Cardiac fibroblast (primary cell): ENCODE data around the gene FADS2.

Experiments
- DNase-seq, 2 donors: peaks; one replicate each; pipeline versions ENCODE4 v3.0.0 to v3.0.0-alpha.2; 2010; ENCODE audit warnings: low read depth in 2 of 2
- H3K4me3 ChIP-seq, 2 donors: replicated peaks in 1 of 2; 1 replicate in 1 of 2; 2 replicates in 1 of 2; pipeline ENCODE4 v1.5.1; 2011; ENCODE audit warnings: low read depth in 2 of 2, low read length in 2 of 2, mild to moderate bottlenecking in 2 of 2, moderate library complexity in 1 of 2
- TF ChIP-seq, protein P1 (sequence below): IDR thresholded peaks from one replicate; pipeline ENCODE4 v1.5.1; 2011; ENCODE audit warnings: low read depth, mild to moderate bottlenecking, low read length, inconsistent platforms

The FADS2 gene

DNA sequence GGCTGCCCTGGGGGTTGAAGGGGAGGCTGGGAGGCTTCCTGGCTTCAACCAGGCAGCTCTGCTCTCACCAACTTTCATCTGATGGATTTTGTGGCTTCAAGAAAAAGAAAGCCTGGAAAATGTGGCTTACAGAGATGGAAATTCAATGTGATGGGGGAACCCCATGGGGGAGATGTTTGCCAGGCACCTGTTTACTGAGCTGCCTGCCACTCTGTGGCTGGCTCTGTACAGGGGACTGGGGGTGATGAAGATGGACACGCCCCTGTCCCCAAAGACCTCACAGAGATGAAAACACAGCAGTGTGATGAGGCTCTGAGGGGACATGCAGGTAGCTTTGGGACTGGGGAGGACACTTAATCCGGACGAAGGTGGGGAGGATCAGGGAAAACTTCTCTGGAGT lies 45.8 kb upstream of the FADS2 start:
- DNase-seq, result no peak
- no peak overlapping the region for H3K4me3 ChIP-seq
- TF ChIP-seq, protein P1, sequence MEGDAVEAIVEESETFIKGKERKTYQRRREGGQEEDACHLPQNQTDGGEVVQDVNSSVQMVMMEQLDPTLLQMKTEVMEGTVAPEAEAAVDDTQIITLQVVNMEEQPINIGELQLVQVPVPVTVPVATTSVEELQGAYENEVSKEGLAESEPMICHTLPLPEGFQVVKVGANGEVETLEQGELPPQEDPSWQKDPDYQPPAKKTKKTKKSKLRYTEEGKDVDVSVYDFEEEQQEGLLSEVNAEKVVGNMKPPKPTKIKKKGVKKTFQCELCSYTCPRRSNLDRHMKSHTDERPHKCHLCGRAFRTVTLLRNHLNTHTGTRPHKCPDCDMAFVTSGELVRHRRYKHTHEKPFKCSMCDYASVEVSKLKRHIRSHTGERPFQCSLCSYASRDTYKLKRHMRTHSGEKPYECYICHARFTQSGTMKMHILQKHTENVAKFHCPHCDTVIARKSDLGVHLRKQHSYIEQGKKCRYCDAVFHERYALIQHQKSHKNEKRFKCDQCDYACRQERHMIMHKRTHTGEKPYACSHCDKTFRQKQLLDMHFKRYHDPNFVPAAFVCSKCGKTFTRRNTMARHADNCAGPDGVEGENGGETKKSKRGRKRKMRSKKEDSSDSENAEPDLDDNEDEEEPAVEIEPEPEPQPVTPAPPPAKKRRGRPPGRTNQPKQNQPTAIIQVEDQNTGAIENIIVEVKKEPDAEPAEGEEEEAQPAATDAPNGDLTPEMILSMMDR, result no peak

DNA sequence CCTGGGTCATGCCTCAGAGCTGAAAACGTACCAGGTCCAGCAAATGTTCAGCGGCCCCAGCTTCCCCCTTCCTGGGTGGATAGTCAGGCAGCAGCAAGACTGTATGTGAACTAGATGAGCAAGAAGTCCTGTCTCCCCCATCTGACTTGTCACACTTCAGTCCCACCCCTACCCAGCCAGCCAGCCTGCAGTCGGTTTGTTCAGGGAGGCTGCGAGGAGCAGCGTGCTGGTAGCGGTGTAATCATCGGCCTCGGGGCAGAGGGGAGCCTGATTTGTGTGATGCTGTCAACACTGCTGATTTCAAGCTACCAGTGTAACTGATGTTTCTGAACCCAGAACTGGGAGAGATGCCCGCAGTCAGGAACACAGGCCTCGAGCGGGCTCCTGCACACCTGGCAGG lies 45.3 kb upstream of the FADS2 start:
- TF ChIP-seq, protein P1, result no peak
- no peak overlapping the region for H3K4me3 ChIP-seq
- no peak for DNase-seq

DNA sequence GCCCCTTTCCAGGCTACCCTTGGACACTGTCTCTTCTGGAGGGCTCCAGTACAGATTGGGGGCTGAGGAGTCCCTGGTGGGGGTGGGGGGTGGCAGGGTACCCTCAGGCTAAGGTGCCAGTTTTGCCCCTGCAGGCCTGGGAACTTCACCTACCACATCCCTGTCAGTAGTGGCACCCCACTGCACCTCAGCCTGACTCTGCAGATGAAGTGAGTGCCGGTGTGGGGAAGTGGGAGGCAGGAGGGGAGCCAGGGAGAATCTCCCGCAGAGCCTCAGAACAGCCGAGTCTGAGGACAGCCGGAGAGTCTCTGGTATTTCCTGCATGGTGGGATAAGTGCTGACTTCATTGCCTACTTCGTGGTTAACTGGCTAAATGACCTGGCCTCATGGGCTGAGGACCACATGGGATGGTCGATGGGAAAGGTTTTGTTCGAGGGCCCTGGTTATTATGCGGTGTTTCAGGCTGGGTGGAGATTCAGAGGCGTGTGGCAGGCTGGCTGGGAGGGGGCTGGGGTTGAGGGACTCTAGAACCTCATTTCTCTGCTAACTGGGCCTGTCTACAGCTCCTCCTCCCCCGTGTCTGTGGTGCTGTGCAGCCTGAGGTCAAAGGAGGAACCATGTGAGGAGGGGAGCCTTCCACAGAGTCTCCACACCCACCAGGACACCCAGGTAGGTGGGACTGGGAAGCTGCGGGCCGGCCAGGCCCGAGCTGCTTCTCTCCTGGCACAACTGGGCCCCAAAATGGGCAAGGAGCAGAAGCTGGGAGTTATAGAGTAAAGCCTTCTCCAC lies 44.2 kb upstream of the FADS2 start:
- TF ChIP-seq, protein P1, result no peak
- H3K4me3 ChIP-seq, result no peak overlapping the region
- peak; percentile 41 for DNase-seq

DNA sequence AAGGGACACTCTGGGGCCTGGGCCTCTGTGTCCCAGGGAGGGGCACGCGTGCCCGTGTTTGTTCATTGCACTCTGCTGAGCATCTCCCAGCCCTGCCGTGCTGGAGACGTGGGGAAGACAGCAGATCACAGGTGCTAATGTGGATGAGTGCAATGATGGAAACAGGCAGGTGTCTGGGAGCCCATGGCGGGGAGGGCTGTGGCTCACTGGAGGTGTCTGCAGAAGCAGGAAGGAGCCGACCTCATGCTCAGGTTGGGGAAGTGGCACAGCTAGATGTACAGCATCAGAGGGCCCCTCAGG lies 43.6 kb upstream of the FADS2 start:
- H3K4me3 ChIP-seq, result no peak overlapping the region
- DNase-seq, result no peak

DNA sequence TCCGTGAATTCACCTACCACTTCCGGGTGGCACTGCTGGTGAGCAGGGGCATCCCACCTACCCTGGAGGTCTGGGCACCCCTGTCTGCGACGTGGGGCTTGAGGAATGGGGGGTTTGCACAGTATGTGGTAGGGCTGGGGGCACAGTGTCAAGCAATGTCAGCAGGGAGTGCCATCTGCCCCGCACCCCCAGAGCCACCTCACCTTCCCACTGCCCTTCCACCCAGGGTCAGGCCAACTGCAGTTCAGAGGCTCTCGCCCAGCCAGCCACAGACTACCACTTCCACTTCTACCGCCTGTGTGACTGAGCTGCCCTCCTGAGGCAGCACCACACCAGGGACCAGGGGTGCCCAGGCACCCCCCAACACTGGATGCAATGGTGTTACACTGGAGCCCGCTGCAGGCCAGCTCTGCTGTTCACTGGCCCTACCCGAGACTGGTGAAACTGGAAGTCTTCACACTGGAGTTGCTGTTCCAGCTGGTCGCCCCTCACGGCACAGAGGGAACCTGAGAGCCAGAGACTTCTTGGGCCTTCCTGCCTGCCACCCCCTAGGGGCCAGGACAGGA lies 42.2 kb upstream of the FADS2 start:
- no peak for DNase-seq
- TF ChIP-seq, protein P1, result no peak
- H3K4me3 ChIP-seq, result no peak overlapping the region

More for the DNA sequence above, 43.6 kb upstream of the FADS2 start:
- TF ChIP-seq, protein P1, result no peak

DNA sequence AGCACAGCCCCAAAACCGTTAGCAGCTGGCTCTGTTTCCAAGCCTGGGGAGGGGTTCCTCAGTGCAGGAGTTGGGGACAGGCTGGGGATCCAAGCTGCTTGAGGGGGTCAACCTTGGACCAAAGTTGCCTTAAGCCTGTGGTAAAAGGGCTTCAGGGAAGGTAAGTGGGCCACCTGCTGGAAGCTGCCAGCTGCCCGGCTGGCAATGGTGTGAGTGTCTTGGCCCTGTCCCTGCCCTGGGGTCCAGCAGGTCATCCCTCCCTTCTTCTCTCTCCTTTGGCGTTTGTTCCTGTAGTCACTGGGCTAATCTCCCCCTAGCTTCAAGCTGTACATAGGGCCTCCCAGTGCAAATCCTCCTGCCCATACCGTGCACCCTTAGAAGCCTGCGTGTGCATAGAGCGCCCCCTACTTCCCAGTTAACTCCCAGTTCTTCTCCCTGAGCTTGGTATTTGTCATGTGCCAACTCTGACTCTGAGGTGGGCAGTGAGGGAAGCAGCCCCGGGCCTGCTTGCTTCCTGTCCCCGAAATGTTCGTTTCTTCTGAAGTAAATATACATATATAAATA lies 40.1 kb upstream of the FADS2 start:
- H3K4me3 ChIP-seq, result no peak overlapping the region
- peak; percentile 68 to 81 for DNase-seq
- TF ChIP-seq, protein P1, result peak; percentile 64
